Measurements from ENCODE around the gene GATA2. TPM values are rescaled to one million over a fixed set of nuclear protein-coding genes. Genes with fewer than 3 reads are reported as not detected.

The GATA2 gene
- total RNA-seq, 1 experiment from 2014 or later, result 18.6 TPM

DNA sequence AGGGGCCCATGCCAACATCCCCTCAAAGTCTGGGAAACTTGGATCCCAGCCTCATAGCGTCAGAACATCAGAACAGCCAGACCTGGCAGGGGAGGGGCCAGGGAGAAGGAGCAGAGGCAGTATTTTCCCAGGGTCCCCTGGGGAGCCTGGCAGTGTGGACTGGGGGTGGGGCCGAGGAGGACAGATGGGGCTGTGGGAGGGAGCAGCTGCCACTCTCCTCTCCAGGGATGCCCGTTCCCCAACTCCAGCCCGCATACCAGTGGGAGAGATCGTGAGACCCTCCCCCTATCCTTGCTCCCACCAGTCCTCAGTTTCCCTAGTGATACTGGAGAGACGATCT lies 19.9 kb downstream of the GATA2 start:
- RAD21 ChIA-PET (ENCODE audit: low non-redundant PET in 1 of 2, low total read pairs in 2 of 2, uncharacterized antibody in 2 of 2, unreplicated experiment in 2 of 2), result no interaction called here
- POLR2A ChIA-PET, result no interaction called here
- no peak for DNase-seq (ENCODE audit: low read depth, low spot score)
- no TSS peak for BruUV-seq (replicated peaks)
- H3K79me2 ChIP-seq (ENCODE audit: insufficient read depth, low read length), result no peaks in the 10 kb centered on the region
- no peaks in the 10 kb centered on the region for H4K20me1 ChIP-seq (ENCODE audit: insufficient read depth)
- H3K27ac ChIP-seq (ENCODE audit: low read depth, low read length), result no peak overlapping the region
- H3K4me1 ChIP-seq (ENCODE audit: control insufficient read depth in 1 of 2, insufficient read depth in 2 of 2, low read length in 2 of 2), result no peaks in the 10 kb centered on the region
- H3K4me3 ChIP-seq (replicated peaks in 1 of 2; ENCODE audit: low read depth in 1 of 2, low read length in 2 of 2), result no peak overlapping the region
- no peaks in the 10 kb centered on the region for H3K36me3 ChIP-seq (ENCODE audit: control insufficient read depth in 1 of 2, insufficient read depth in 2 of 2, low read length in 2 of 2)
- TF ChIP-seq, protein P1, sequence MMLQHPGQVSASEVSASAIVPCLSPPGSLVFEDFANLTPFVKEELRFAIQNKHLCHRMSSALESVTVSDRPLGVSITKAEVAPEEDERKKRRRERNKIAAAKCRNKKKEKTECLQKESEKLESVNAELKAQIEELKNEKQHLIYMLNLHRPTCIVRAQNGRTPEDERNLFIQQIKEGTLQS (IDR thresholded peaks at IDR 0.05), result no peak
- TF ChIP-seq CEBPB (IDR thresholded peaks at IDR 0.05; ENCODE audit: low read depth) (no peak), POLR2A (IDR thresholded peaks at IDR 0.05; ENCODE audit: borderline replicate concordance, extremely low read depth, insufficient read depth, insufficient read length) (no peak), SIN3A (IDR thresholded peaks at IDR 0.05; ENCODE audit: low read depth) (no peak), EZH2 (IDR thresholded peaks at IDR 0.05) (no peak), SP1 (IDR thresholded peaks at IDR 0.05; ENCODE audit: low read depth) (no peak), ZNF274 (IDR thresholded peaks at IDR 0.05; ENCODE audit: low read depth, low read length) (no peak), FOSL1 (IDR thresholded peaks at IDR 0.05; ENCODE audit: low read depth) (no peak), RAD21 (IDR thresholded peaks at IDR 0.05; ENCODE audit: low read depth) (no peak), ZFX (IDR thresholded peaks at IDR 0.05) (no peak), POLR2AphosphoS5 (IDR thresholded peaks at IDR 0.05; ENCODE audit: low read depth, low read length) (no peak), CBX3 (IDR thresholded peaks at IDR 0.05; ENCODE audit: low read depth) (no peak), SRF (IDR thresholded peaks at IDR 0.05; ENCODE audit: low read depth) (no peak), TCF7L2 (IDR thresholded peaks at IDR 0.05; ENCODE audit: borderline replicate concordance, extremely low read depth, insufficient read depth, insufficient read length) (no peak)
- TF ChIP-seq, protein P2, sequence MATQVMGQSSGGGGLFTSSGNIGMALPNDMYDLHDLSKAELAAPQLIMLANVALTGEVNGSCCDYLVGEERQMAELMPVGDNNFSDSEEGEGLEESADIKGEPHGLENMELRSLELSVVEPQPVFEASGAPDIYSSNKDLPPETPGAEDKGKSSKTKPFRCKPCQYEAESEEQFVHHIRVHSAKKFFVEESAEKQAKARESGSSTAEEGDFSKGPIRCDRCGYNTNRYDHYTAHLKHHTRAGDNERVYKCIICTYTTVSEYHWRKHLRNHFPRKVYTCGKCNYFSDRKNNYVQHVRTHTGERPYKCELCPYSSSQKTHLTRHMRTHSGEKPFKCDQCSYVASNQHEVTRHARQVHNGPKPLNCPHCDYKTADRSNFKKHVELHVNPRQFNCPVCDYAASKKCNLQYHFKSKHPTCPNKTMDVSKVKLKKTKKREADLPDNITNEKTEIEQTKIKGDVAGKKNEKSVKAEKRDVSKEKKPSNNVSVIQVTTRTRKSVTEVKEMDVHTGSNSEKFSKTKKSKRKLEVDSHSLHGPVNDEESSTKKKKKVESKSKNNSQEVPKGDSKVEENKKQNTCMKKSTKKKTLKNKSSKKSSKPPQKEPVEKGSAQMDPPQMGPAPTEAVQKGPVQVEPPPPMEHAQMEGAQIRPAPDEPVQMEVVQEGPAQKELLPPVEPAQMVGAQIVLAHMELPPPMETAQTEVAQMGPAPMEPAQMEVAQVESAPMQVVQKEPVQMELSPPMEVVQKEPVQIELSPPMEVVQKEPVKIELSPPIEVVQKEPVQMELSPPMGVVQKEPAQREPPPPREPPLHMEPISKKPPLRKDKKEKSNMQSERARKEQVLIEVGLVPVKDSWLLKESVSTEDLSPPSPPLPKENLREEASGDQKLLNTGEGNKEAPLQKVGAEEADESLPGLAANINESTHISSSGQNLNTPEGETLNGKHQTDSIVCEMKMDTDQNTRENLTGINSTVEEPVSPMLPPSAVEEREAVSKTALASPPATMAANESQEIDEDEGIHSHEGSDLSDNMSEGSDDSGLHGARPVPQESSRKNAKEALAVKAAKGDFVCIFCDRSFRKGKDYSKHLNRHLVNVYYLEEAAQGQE (IDR thresholded peaks at IDR 0.05; ENCODE audit: low read depth), result no peak
- TF ChIP-seq, protein P3, sequence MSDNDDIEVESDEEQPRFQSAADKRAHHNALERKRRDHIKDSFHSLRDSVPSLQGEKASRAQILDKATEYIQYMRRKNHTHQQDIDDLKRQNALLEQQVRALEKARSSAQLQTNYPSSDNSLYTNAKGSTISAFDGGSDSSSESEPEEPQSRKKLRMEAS (IDR thresholded peaks at IDR 0.05), result no peak
- TF ChIP-seq, protein P4, sequence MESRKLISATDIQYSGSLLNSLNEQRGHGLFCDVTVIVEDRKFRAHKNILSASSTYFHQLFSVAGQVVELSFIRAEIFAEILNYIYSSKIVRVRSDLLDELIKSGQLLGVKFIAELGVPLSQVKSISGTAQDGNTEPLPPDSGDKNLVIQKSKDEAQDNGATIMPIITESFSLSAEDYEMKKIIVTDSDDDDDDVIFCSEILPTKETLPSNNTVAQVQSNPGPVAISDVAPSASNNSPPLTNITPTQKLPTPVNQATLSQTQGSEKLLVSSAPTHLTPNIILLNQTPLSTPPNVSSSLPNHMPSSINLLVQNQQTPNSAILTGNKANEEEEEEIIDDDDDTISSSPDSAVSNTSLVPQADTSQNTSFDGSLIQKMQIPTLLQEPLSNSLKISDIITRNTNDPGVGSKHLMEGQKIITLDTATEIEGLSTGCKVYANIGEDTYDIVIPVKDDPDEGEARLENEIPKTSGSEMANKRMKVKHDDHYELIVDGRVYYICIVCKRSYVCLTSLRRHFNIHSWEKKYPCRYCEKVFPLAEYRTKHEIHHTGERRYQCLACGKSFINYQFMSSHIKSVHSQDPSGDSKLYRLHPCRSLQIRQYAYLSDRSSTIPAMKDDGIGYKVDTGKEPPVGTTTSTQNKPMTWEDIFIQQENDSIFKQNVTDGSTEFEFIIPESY (IDR thresholded peaks at IDR 0.05; ENCODE audit: extremely low read depth, insufficient replicate concordance, low read length), result no peak
- no peaks in the 10 kb centered on the region; the same call in 1 of the 2 replicates for H3K27me3 ChIP-seq (ENCODE audit: insufficient read depth, low read length)
- no peaks in the 10 kb centered on the region for H3K9me3 ChIP-seq (ENCODE audit: control insufficient read depth in 1 of 2, insufficient read depth in 1 of 2, low read depth in 1 of 2, low read length in 2 of 2)
- CTCF ChIA-PET, result no interaction called here
- H3K9me2 ChIP-seq (ENCODE audit: insufficient read depth), result no peaks in the 10 kb centered on the region
- H3K4me2 ChIP-seq (ENCODE audit: low read length), result no peak overlapping the region
- H3K9ac ChIP-seq (ENCODE audit: low read length), result no peak overlapping the region
- ATAC-seq, result no peak
- H2AFZ ChIP-seq (ENCODE audit: low read depth, low read length, poor library complexity, severe bottlenecking), result no peak overlapping the region
- intact Hi-C loops (cut with micrococcal nuclease), result no loop called here
